Endothelial cell of umbilical vein (primary cell): Measurements from ENCODE around the gene KLK1.

ENCODE experiments used
- MAX ChIP-seq: IDR thresholded peaks from 2 replicates; pipeline ENCODE4 v1.6.1; 2011; ENCODE audit not compliant: insufficient read depth, insufficient read length
- POLR2A ChIP-seq: IDR thresholded peaks from 2 replicates; pipeline ENCODE4 v1.6.1; 2012; ENCODE audit warnings: low read depth, mild to moderate bottlenecking, control low read depth, low read length

GRCh38 chr19:50819636-50820035 is 4.0 kb downstream of the KLK1 start:
- no peak for TF ChIP-seq MAX
- TF ChIP-seq POLR2A, result no peak
